ENCODE data around the gene GRPEL2.

DNA sequence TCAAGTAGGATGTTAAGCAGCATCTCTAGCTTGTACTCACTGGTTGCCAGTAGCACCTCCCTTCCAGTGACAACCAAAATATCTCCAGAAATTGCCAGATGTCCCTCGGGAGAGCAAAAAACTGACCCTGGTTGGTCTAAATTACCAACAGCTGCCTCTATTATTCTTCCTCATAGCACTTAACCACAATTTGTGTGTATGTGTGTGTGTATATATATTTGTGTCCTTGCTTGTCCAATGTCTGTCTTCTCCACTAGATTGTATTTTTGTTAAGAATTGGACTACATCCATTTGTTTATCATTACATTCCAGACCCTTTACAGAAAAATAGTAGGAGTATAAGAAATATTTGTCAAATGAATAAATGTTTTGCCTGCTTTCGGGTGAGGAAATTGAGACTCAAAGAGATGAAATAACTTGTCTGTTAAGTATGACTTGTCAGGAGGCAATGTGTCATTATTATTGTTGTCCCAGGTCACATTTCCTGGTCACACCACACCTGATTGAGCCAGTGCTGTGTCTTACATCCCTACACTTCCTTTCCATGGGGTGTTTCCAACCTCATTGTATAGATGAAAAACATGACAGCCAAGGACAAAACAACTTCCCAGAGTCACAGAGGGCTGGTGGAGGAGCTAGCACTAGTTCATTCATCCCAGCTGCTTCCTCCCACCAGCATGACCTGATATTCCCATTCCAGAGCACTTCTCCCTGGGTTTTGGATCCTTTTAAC, 11.4 kb upstream of the GRPEL2 start:
- TF ChIP-seq POLR2AphosphoS5 (IDR thresholded peaks at IDR 0.05) (no peak), POLR2A (IDR thresholded peaks at IDR 0.05) (no peak)
